Neural progenitor cell (in vitro differentiated cells): ENCODE results near the gene BFSP1. TPM values are rescaled to one million over a fixed set of nuclear protein-coding genes. Genes with fewer than 3 reads are reported as not detected.
A peak's percentile ranks its signal among the peaks of the same experiment; 100 is the strongest.

Source experiments
- DNase-seq: peaks from one replicate; pipeline ENCODE4 v3.0.0-alpha.2; 2016; ENCODE audit warnings: low spot score
- H2AFZ ChIP-seq: fragments of 200-600 bp; sonication (generic); replicated peaks from 2 replicates; pipeline ENCODE4 v1.6.1; 2016; ENCODE audit warnings: antibody characterized with exemption
- H3F3A ChIP-seq: fragments of 200-600 bp; sonication (generic); 2 replicates; pipeline ENCODE4 v1.6.1; 2016; ENCODE audit warnings: antibody characterized with exemption, low read depth
- H3K27ac ChIP-seq: fragments of 200-600 bp; sonication (generic); 2 replicates; pipeline ENCODE4 v1.5.1; 2016; ENCODE audit warnings: mild to moderate bottlenecking
- H3K27me3 ChIP-seq: fragments of 200-600 bp; sonication (generic); 2 replicates; pipeline ENCODE4 v1.6.1; 2016; ENCODE audit warnings: mild to moderate bottlenecking, moderate library complexity
- H3K36me3 ChIP-seq: fragments of 200-600 bp; sonication (generic); 2 replicates; pipeline ENCODE4 v1.5.1; 2016
- H3K4me1 ChIP-seq: fragments of 200-600 bp; sonication (generic); 2 replicates; pipeline ENCODE4 v1.6.1; 2016; ENCODE audit warnings: mixed run types
- H3K4me2 ChIP-seq: fragments of 200-600 bp; sonication (generic); 2 replicates; pipeline ENCODE4 v1.6.1; 2016
- H3K4me3 ChIP-seq: fragments of 200-600 bp; sonication (generic); 2 replicates; pipeline ENCODE4 v1.5.1; 2016
- H3K79me2 ChIP-seq: fragments of 200-600 bp; sonication (generic); 2 replicates; pipeline ENCODE4 v1.6.1; 2016; ENCODE audit warnings: low read depth
- H3K9ac ChIP-seq: fragments of 200-600 bp; sonication (generic); 2 replicates; pipeline ENCODE4 v1.6.1; 2016
- H3K9me3 ChIP-seq: fragments of 200-600 bp; sonication (generic); 2 replicates; pipeline ENCODE4 v1.5.1; 2016; ENCODE audit warnings: low read depth
- H4K20me1 ChIP-seq: fragments of 200-600 bp; sonication (generic); 2 replicates; pipeline ENCODE4 v1.6.1; 2016; ENCODE audit warnings: low read depth
- H3K27ac Mint-ChIP-seq: 3 replicates; pipeline ENCODE4 v1.8.0; 2021; ENCODE audit warnings: mixed read lengths
- H3K27me3 Mint-ChIP-seq: 2 replicates; pipeline ENCODE4 v1.8.0; 2022; ENCODE audit warnings: low read depth, mild to moderate bottlenecking, inconsistent platforms, moderate library complexity, mixed read lengths; ENCODE audit not compliant: insufficient read depth
- H3K36me3 Mint-ChIP-seq: 3 replicates; pipeline ENCODE4 v1.8.0; 2021; ENCODE audit warnings: mixed read lengths
- H3K4me1 Mint-ChIP-seq: 3 replicates; pipeline ENCODE4 v1.8.0; 2021; ENCODE audit warnings: mixed read lengths
- H3K4me3 Mint-ChIP-seq: 3 replicates; pipeline ENCODE4 v1.8.0; 2021; ENCODE audit warnings: mild to moderate bottlenecking, moderate library complexity, mixed read lengths
- H3K9me3 Mint-ChIP-seq: 3 replicates; pipeline ENCODE4 v1.8.0; 2020; ENCODE audit warnings: mixed read lengths
- EZH2 ChIP-seq: fragments of 200-600 bp; sonication (generic); IDR thresholded peaks from 2 replicates; pipeline ENCODE4 v1.6.1; 2017; ENCODE audit warnings: antibody characterized with exemption, mild to moderate bottlenecking, moderate library complexity
- EZH2phosphoT487 ChIP-seq: fragments of 200-600 bp; sonication (generic); IDR thresholded peaks from 2 replicates; pipeline ENCODE4 v1.6.1; 2017; ENCODE audit warnings: antibody characterized with exemption
- total RNA-seq: library from RNA; depleted of rRNA; stranded (reverse); fragments of >200 nt; gene quantifications from 2 replicates; pipeline ENCODE4 v1.2.3, GENCODE V29; 2015; ENCODE audit warnings: low replicate concordance
- TF ChIP-seq, protein P1 (sequence below): fragments of 200-600 bp; sonication (generic); IDR thresholded peaks from 2 replicates; pipeline ENCODE4 v1.5.1; 2017; ENCODE audit warnings: antibody characterized with exemption, mild to moderate bottlenecking

BFSP1 gene
- total RNA-seq, 1 donor from 2014 or later, result not detected

DNA sequence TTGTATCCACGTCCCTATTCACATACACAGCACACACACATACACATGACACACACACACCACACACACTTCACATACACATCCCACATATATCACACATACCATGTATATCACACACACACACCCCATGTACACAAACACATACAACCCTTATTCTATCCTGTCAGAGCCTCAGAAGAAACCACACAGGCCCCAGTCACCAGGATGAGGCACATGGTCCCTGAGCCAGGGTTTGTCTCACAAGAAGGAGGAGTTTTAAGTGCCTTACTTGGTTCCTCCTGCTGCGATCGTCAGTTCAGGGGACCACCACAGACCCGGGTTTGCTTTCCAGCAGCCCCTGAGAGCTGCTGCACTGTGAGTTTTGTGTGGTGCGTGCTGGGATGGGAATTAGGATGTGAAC, 23.6 kb downstream of the BFSP1 start:
- no peaks in the 10 kb centered on the region for H3F3A ChIP-seq
- H3K4me1 ChIP-seq, result no peaks in the 10 kb centered on the region
- no peak for DNase-seq
- H3K27me3 ChIP-seq, result peaks cover 56% of the 10 kb centered on the region
- H2AFZ ChIP-seq, result no peak overlapping the region
- no peaks in the 10 kb centered on the region for H3K36me3 ChIP-seq
- peaks cover 20% of the 10 kb centered on the region for H3K27me3 Mint-ChIP-seq
- no peak for TF ChIP-seq EZH2phosphoT487
- TF ChIP-seq, protein P1, sequence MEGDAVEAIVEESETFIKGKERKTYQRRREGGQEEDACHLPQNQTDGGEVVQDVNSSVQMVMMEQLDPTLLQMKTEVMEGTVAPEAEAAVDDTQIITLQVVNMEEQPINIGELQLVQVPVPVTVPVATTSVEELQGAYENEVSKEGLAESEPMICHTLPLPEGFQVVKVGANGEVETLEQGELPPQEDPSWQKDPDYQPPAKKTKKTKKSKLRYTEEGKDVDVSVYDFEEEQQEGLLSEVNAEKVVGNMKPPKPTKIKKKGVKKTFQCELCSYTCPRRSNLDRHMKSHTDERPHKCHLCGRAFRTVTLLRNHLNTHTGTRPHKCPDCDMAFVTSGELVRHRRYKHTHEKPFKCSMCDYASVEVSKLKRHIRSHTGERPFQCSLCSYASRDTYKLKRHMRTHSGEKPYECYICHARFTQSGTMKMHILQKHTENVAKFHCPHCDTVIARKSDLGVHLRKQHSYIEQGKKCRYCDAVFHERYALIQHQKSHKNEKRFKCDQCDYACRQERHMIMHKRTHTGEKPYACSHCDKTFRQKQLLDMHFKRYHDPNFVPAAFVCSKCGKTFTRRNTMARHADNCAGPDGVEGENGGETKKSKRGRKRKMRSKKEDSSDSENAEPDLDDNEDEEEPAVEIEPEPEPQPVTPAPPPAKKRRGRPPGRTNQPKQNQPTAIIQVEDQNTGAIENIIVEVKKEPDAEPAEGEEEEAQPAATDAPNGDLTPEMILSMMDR, result no peak
- TF ChIP-seq EZH2, result no peak
- H4K20me1 ChIP-seq, result no peaks in the 10 kb centered on the region
- no peak overlapping the region for H3K4me3 ChIP-seq
- H3K27ac Mint-ChIP-seq, result no peak overlapping the region
- peaks cover 5% of the 10 kb centered on the region for H3K4me1 Mint-ChIP-seq
- H3K79me2 ChIP-seq, result no peaks in the 10 kb centered on the region
- H3K9me3 ChIP-seq, result no peaks in the 10 kb centered on the region
- no peaks in the 10 kb centered on the region for H3K9me3 Mint-ChIP-seq
- no peak overlapping the region for H3K27ac ChIP-seq
- no peak overlapping the region for H3K4me2 ChIP-seq
- no peak overlapping the region for H3K4me3 Mint-ChIP-seq
- no peak overlapping the region for H3K9ac ChIP-seq
- no peaks in the 10 kb centered on the region for H3K36me3 Mint-ChIP-seq

DNA sequence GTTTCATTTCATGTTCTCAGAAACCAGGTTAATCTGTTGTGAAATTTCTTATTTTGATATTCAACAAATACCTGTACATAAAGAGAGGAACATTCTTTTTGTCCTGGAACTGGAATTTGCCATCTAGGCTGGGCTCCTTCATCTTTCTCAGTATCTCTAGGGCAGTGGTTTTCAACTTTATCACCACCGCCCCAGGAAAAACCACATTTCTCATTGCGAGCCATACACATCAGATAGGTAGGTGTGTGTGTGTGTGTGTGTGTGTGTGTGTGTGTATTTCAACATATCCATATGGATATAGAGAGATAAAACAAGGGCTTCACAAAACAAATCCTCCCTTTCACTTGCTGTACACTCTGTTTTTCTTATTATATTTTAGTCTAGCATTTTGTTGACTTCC, 24.1 kb downstream of the BFSP1 start:
- Histone ChIP-seq H3F3A (no peaks in the 10 kb centered on the region), H3K36me3 (no peaks in the 10 kb centered on the region), H4K20me1 (no peaks in the 10 kb centered on the region), H3K9ac (no peak overlapping the region), H3K27me3 (peaks cover 54% of the 10 kb centered on the region), H3K4me2 (no peak overlapping the region), H3K27ac (no peak overlapping the region), H3K4me3 (no peak overlapping the region), H3K4me1 (no peaks in the 10 kb centered on the region), H3K9me3 (no peaks in the 10 kb centered on the region), H3K79me2 (no peaks in the 10 kb centered on the region), H2AFZ (no peak overlapping the region)
- Mint-ChIP-seq H3K27ac (no peak overlapping the region), H3K4me1 (peaks cover 5% of the 10 kb centered on the region), H3K4me3 (no peak overlapping the region), H3K36me3 (no peaks in the 10 kb centered on the region), H3K27me3 (peaks cover 24% of the 10 kb centered on the region), H3K9me3 (no peaks in the 10 kb centered on the region)
- no peak for DNase-seq
- TF ChIP-seq EZH2 (no peak), EZH2phosphoT487 (no peak)
- TF ChIP-seq, protein P1, result no peak

DNA sequence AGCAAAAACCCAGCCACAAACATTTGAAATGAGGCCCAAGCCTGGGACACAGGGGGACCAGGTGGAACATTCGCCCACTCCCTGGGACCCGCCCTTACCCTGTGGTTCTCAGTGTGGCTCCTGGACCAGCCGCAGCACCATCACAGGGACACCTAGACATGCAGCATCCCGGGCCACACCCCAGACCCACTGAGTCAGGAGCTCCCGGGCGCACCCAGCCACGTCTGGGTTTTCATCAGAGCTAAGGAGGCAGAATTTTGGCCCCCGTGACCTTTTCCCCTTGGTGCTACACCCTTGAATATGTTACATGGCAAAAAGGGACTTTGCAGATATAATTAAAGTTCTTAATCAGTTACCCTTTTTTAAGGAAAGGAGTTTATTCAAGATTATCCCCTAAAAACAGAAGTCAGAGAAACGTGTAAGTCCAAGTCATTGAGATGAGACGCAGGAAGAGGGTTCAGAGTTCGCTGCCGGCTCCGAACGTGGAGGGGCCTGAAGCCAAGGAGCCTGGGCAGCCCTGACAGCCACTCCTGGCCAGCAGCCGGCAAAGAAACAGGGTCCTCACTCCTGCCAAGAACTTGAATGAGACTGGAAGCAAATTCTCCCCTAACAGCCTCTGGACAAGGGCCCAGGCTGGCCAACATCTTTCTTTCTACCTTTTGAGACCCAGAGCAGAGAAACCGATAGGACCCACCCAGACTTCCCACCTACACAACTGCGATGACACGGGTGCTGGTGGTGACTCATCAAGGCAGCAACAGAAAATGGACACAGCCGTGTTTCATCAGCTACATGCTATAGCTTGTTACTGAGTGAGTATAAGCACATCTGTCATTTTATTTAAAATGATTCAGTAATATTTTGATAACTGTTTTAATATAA, 25.3 kb downstream of the BFSP1 start:
- Histone ChIP-seq H3K9ac (no peak overlapping the region), H4K20me1 (no peaks in the 10 kb centered on the region), H3K4me2 (peak overlapping the region; percentile 85), H2AFZ (peak overlapping the region; percentile 88), H3K36me3 (no peaks in the 10 kb centered on the region), H3F3A (no peaks in the 10 kb centered on the region), H3K79me2 (no peaks in the 10 kb centered on the region), H3K4me3 (peak overlapping the region; percentile 29), H3K27ac (no peak overlapping the region), H3K9me3 (no peaks in the 10 kb centered on the region), H3K27me3 (peaks cover 49% of the 10 kb centered on the region), H3K4me1 (no peaks in the 10 kb centered on the region)
- H3K4me1 Mint-ChIP-seq, result peaks cover 5% of the 10 kb centered on the region
- H3K36me3 Mint-ChIP-seq, result no peaks in the 10 kb centered on the region
- H3K27me3 Mint-ChIP-seq, result peaks cover 20% of the 10 kb centered on the region
- no peak overlapping the region for H3K27ac Mint-ChIP-seq
- peak overlapping the region; percentile 6 for H3K4me3 Mint-ChIP-seq
- no peaks in the 10 kb centered on the region for H3K9me3 Mint-ChIP-seq
- TF ChIP-seq EZH2 (no peak), EZH2phosphoT487 (no peak)
- TF ChIP-seq, protein P1, result no peak
- DNase-seq, result no peak
